Sigmoid colon (tissue), 7 donors: ENCODE measurements around the gene POU2AF1. TPM values are rescaled to one million over a fixed set of nuclear protein-coding genes. Genes with fewer than 3 reads are reported as not detected.

Experiments
- DNase-seq: peaks from one replicate; pipeline ENCODE4 v3.0.0-alpha.2; 2019
- H3K27ac ChIP-seq, 4 donors: fragments of 200-600 bp; sonication (generic); one replicate each; pipeline ENCODE4 v1.5.1; 2016 to 2019; ENCODE audit warnings: mild to moderate bottlenecking in 1 of 4
- H3K27me3 ChIP-seq, 3 donors: fragments of 200-600 bp; sonication (generic); one replicate each; pipeline ENCODE4 v1.5.1; 2019; ENCODE audit warnings: mild to moderate bottlenecking in 1 of 3
- H3K36me3 ChIP-seq, 4 donors: fragments of 200-600 bp; sonication (generic); one replicate each; pipeline ENCODE4 v1.5.1; 2016 to 2019
- H3K4me1 ChIP-seq, 4 donors: fragments of 200-600 bp; sonication (generic); one replicate each; pipeline ENCODE4 v1.5.1; 2017 to 2019
- H3K4me3 ChIP-seq, 4 donors: fragments of 200-600 bp; sonication (generic); one replicate each; pipeline ENCODE4 v1.5.1; 2017 to 2019; ENCODE audit warnings: mild to moderate bottlenecking in 2 of 4, moderate library complexity in 1 of 4
- H3K9me3 ChIP-seq, 4 donors: fragments of 200-600 bp in 3 of 4; sonication (generic) in 3 of 4; one replicate each; pipeline versions ENCODE4 v1.5.1 to v1.6.1; 2013 to 2019
- EP300 ChIP-seq, 4 donors: sonication (generic); formaldehyde crosslinking; IDR thresholded peaks; one replicate each; pipeline ENCODE4 v1.6.1; 2017; ENCODE audit warnings: antibody characterized with exemption in 4 of 4
- POLR2A ChIP-seq, 2 donors: fragments of 450-650 bp; IDR thresholded peaks; one replicate each; pipeline ENCODE4 v1.6.1; 2016; ENCODE audit warnings: antibody characterized with exemption in 2 of 2, mild to moderate bottlenecking in 2 of 2, moderate library complexity in 2 of 2
- POLR2AphosphoS5 ChIP-seq, 4 donors: sonication (generic); formaldehyde crosslinking; IDR thresholded peaks; one replicate each; pipeline ENCODE4 v1.6.1; 2017; ENCODE audit warnings: antibody characterized with exemption in 4 of 4
- WGBS, 2 donors: extraction: QIAGEN DNeasy Blood & Tissue Kit; methylation state at CpG; one replicate each; pipeline ENCODE4 v1.1.7; 2013; 5-methylcytosine and 5-hydroxymethylcytosine counted together
- intact Hi-C: fragments of 100-400 bp; cut with DNase I; formaldehyde crosslinking; loops from one replicate; pipeline ENCODE4 v1.15.1; 2023
- polyA plus RNA-seq, 3 donors: library from polyadenylated mRNA; stranded (reverse); fragments of 200-250 nt; gene quantifications; one replicate each; pipeline ENCODE4 v1.2.3, GENCODE V29; 2013
- total RNA-seq, 4 donors: library from RNA; depleted of rRNA; stranded (reverse); fragments of >200 nt; gene quantifications; one replicate each; pipeline ENCODE4 v1.1.0, GENCODE V29; 2016
- TF ChIP-seq, protein P1 (sequence below), 4 experiments: fragments of 450-650 bp in 3 of 4; fragments of 200-600 bp in 1 of 4; IDR thresholded peaks; one replicate each; pipeline ENCODE4 v1.5.1; 2016 to 2019; ENCODE audit warnings: antibody characterized with exemption in 4 of 4, mild to moderate bottlenecking in 3 of 4, moderate library complexity in 2 of 4
- donor health status: healthy with polysubstance abuse.
- donor health status: Bipolar disorder and iron deficiency.
- donor health status: healthy.

Gene POU2AF1
- total and polyA plus RNA-seq, 7 donors: 0.16 to 27.0 (median 1.1) TPM; not detected in 3

DNA sequence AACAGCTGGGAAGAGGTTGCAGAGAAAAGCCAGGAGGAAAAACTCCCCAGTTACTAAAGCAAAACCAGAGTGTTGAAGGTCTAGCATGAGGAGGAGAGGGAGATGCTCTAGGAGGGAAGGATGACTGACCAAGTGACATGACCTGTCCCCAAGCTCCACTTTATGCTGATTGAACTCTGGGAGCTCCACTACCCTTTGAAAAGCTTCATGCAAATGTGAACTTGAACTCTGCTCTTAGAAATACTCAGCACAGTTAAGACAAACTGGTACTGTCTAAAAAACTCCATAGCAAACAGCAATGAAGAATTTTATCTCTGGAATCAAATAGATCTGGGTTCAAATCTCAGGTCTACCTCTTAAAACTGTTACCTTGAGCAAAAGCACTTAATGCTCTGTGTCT lies 14.5 kb upstream of the POU2AF1 start:
- intact Hi-C loops: no loop called here
- Histone ChIP-seq H3K4me1 (no peaks in the 10 kb centered on the region), H3K27me3 (no peaks in the 10 kb centered on the region), H3K36me3 (no peaks in the 10 kb centered on the region), H3K27ac (no peak overlapping the region), H3K4me3 (no peak overlapping the region), H3K9me3 (no peaks in the 10 kb centered on the region)
- DNase-seq: no peak
- TF ChIP-seq, protein P1, sequence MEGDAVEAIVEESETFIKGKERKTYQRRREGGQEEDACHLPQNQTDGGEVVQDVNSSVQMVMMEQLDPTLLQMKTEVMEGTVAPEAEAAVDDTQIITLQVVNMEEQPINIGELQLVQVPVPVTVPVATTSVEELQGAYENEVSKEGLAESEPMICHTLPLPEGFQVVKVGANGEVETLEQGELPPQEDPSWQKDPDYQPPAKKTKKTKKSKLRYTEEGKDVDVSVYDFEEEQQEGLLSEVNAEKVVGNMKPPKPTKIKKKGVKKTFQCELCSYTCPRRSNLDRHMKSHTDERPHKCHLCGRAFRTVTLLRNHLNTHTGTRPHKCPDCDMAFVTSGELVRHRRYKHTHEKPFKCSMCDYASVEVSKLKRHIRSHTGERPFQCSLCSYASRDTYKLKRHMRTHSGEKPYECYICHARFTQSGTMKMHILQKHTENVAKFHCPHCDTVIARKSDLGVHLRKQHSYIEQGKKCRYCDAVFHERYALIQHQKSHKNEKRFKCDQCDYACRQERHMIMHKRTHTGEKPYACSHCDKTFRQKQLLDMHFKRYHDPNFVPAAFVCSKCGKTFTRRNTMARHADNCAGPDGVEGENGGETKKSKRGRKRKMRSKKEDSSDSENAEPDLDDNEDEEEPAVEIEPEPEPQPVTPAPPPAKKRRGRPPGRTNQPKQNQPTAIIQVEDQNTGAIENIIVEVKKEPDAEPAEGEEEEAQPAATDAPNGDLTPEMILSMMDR (IDR thresholded peaks at IDR 0.05): no peak
- TF ChIP-seq POLR2A (IDR thresholded peaks at IDR 0.05): no peak
- TF ChIP-seq POLR2AphosphoS5 (IDR thresholded peaks at IDR 0.05): no peak
- TF ChIP-seq EP300 (IDR thresholded peaks at IDR 0.05): no peak

DNA sequence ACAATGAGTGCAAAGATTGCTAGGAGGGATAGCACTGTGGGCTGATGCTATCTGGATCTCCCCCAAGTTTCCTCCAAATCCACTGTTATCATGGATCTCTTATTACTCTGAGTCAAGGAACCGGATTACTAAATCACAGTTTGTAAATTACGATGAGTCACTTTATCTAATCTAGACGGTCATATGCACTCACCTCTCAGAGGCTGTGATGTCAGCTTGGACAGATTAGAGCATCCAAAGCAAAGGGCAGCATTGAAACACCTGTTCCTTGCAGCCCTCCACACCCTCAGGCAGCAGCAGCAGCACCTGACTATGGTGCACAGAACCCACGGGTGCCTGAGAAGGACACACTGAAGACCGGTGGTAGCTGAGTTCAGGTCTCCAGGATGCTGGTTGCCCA lies 14.0 kb upstream of the POU2AF1 start:
- H3K27ac ChIP-seq: no peak overlapping the region
- H3K36me3 ChIP-seq: no peaks in the 10 kb centered on the region
- no peaks in the 10 kb centered on the region for H3K27me3 ChIP-seq
- no peak overlapping the region for H3K4me3 ChIP-seq
- intact Hi-C loops: no loop called here
- TF ChIP-seq, protein P1 (IDR thresholded peaks at IDR 0.05): no peak
- no peak for TF ChIP-seq POLR2AphosphoS5 (IDR thresholded peaks at IDR 0.05)
- TF ChIP-seq EP300 (IDR thresholded peaks at IDR 0.05): no peak
- no peak for TF ChIP-seq POLR2A (IDR thresholded peaks at IDR 0.05)
- 40 to 76% methylated on average over 5 of the region's 5 CpGs for WGBS, 2 donors
- no peak for DNase-seq
- no peaks in the 10 kb centered on the region for H3K4me1 ChIP-seq
- H3K9me3 ChIP-seq: no peaks in the 10 kb centered on the region

DNA sequence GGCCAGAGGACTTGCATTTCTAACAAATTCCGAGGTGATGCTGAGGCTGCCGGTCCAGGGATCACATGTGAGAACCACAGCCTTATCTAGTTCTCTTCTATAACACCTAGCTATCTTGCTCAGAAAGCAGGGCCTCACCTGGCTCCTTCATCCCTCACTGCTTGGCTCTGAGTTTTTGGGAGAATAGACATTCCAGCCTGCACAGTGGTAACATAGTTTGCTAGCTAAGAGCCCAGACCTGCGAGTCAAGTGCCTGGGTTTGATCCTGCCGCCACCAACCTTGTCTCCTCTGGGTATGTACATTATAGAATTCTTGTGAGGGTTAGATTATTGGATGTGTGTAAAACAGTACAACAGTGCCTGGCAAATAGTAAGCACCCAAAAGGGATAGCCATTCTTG lies 13.5 kb upstream of the POU2AF1 start:
- no peak overlapping the region for H3K27ac ChIP-seq
- TF ChIP-seq POLR2AphosphoS5 (IDR thresholded peaks at IDR 0.05): no peak
- H3K27me3 ChIP-seq: no peaks in the 10 kb centered on the region
- no peaks in the 10 kb centered on the region for H3K4me1 ChIP-seq
- no peaks in the 10 kb centered on the region for H3K36me3 ChIP-seq
- H3K9me3 ChIP-seq: no peaks in the 10 kb centered on the region
- 95 to 97% methylated on average over 4 of the region's 4 CpGs for WGBS, 2 donors
- intact Hi-C loops: no loop called here
- H3K4me3 ChIP-seq: no peak overlapping the region
- DNase-seq: no peak

DNA sequence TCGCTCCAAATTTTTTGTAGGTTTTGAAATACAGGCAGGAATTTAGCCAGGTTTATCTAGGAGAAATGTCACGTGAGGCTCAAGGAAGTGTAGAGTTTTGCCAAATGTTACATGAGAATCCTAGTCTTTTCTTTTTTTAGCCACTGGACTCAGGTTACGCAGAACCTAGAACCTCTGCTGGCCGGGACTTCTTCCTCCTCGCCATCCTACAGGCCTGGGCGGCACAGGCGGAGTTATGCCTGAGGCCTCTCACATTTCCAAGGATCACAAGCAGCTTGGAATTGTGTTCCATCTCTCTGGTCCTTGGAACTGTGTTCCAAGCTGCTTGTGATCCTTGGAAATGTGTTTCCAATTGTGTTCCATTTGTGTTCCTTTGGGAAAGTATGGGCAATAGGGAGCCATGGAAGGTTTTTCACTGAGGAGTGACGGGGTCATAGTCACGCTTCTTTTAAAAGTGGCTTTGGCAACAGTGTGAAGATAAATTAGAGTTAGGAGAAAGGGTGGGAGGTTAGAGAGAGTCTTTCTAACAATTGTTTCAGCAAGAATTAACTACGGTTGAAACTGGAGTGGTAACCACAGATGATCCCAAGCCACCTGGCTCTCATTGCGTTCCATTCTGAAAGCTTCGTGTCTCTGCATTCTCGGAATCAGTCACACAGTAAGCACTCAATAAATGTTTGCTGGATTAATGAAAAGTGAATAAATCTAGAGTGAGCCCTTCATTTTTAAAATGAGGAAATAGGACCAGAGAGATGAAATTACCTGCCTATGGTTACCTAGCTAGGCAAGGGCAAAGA lies 12.5 kb upstream of the POU2AF1 start:
- no peak overlapping the region for H3K4me3 ChIP-seq
- 95 to 96% methylated on average over 13 of the region's 13 CpGs for WGBS, 2 donors
- H3K27ac ChIP-seq: no peak overlapping the region
- DNase-seq: no peak
- H3K36me3 ChIP-seq: no peaks in the 10 kb centered on the region
- peaks cover 0 to 5% (median 0%) of the 10 kb centered on the region in 4 donors for H3K4me1 ChIP-seq
- TF ChIP-seq POLR2AphosphoS5 (IDR thresholded peaks at IDR 0.05): no peak
- TF ChIP-seq EP300 (IDR thresholded peaks at IDR 0.05): no peak
- no peaks in the 10 kb centered on the region for H3K27me3 ChIP-seq
- intact Hi-C loops: no loop called here
- no peaks in the 10 kb centered on the region for H3K9me3 ChIP-seq

DNA sequence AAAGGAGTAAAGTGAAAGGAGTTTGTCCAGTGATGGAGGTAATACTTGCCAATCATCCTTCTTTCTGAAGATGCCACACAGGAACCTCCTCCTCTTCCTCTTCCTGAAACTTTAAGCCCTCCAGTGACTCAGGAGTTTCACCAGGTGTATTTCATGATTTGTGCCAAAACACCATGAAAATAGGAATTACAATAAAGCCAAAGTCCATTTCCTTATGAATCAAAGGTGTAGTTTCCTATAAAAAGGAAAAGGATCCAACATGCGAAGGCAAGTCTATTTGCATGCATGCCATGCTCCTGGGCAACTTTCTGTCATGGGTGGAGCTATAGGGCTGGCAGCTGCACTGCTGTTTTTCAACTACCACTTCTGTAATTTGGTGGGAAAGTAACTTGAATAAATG lies 9.8 kb upstream of the POU2AF1 start:
- H3K4me3 ChIP-seq: no peak overlapping the region
- 14 to 45% methylated on average over 1 of the region's 1 CpG for WGBS, 2 donors

More for the DNA sequence above, 9.8 kb upstream of the POU2AF1 start:
- no peaks in the 10 kb centered on the region for H3K9me3 ChIP-seq
- H3K36me3 ChIP-seq: no peaks in the 10 kb centered on the region
- no peaks in the 10 kb centered on the region for H3K27me3 ChIP-seq
- peaks cover 0 to 5% (median 0%) of the 10 kb centered on the region in 4 donors for H3K4me1 ChIP-seq
- intact Hi-C loops: no loop called here
- TF ChIP-seq EP300 (IDR thresholded peaks at IDR 0.05) (no peak), POLR2A (IDR thresholded peaks at IDR 0.05) (no peak), POLR2AphosphoS5 (IDR thresholded peaks at IDR 0.05) (no peak)
- TF ChIP-seq, protein P1 (IDR thresholded peaks at IDR 0.05): no peak
- DNase-seq: no peak
- H3K27ac ChIP-seq: no peak overlapping the region
